ENCODE data around the gene MYO1F.

- TF ChIP-seq EZH2 (IDR thresholded peaks at IDR 0.05; ENCODE audit: insufficient read depth, poor library complexity, severe bottlenecking): no peak
- TF ChIP-seq EZH2phosphoT487 (IDR thresholded peaks at IDR 0.05; ENCODE audit: insufficient read depth, low read depth): no peak
These were observed 86.4 kb downstream of the MYO1F start for GRCh38 chr19:8490873-8491272.
